Activated T-helper 17 cell treated with anti-CD3 and anti-CD28 coated beads, Interleukin-2, amount 50 U/mL, for 72 hours (primary cell): Measurements from ENCODE around the gene SSH3. TPM values are rescaled to one million over a fixed set of nuclear protein-coding genes. Genes with fewer than 3 reads are reported as not detected.

Source experiments
- ATAC-seq: fragments of 150-1000 bp; cut with Tn5 transposase; replicated peaks from 2 replicates; pipeline ENCODE4 v1.10.0; 2021; ENCODE audit warnings: mild to moderate bottlenecking, moderate library complexity
- H3K27ac Mint-ChIP-seq: one replicate; pipeline ENCODE4 v1.8.0; 2022; ENCODE audit warnings: mixed read lengths
- H3K27me3 Mint-ChIP-seq: one replicate; pipeline ENCODE4 v1.8.0; 2022; ENCODE audit warnings: mixed read lengths
- H3K36me3 Mint-ChIP-seq: one replicate; pipeline ENCODE4 v1.8.0; 2022; ENCODE audit warnings: low read depth, mild to moderate bottlenecking, mixed read lengths
- H3K4me1 Mint-ChIP-seq: one replicate; pipeline ENCODE4 v1.8.0; 2022; ENCODE audit warnings: mixed read lengths
- H3K4me3 Mint-ChIP-seq: one replicate; pipeline ENCODE4 v1.8.0; 2022; ENCODE audit warnings: mild to moderate bottlenecking, mixed read lengths
- H3K9me3 Mint-ChIP-seq: one replicate; pipeline ENCODE4 v1.8.0; 2022; ENCODE audit warnings: mixed read lengths
- total RNA-seq, 2 donors: library from RNA; stranded (reverse); gene quantifications; one replicate each; pipeline ENCODE4 v1.2.3, GENCODE V29; 2022

Gene SSH3
- total RNA-seq, 2 donors from 2014 or later, result 15.8 to 22.0 TPM

- H3K27ac Mint-ChIP-seq, result peak overlapping the region; percentile 93
- H3K9me3 Mint-ChIP-seq, result no peaks in the 10 kb centered on the region
- no peaks in the 10 kb centered on the region for H3K27me3 Mint-ChIP-seq
- H3K4me3 Mint-ChIP-seq, result peak overlapping the region; percentile 86
- peak; percentile 1 for ATAC-seq
- H3K36me3 Mint-ChIP-seq, result peaks cover 91% of the 10 kb centered on the region
- H3K4me1 Mint-ChIP-seq, result peaks cover 23% of the 10 kb centered on the region
Measured at GRCh38 chr11:67289651-67290479, 13.5 kb upstream of the SSH3 start.

- Mint-ChIP-seq H3K4me1 (peaks cover 23% of the 10 kb centered on the region), H3K27me3 (no peaks in the 10 kb centered on the region), H3K4me3 (peak overlapping the region; percentile 86), H3K9me3 (no peaks in the 10 kb centered on the region), H3K27ac (no peak overlapping the region), H3K36me3 (peaks cover 91% of the 10 kb centered on the region)
- no peak for ATAC-seq
Measured at GRCh38 chr11:67290801-67291200, 12.5 kb upstream of the SSH3 start.

- H3K27ac Mint-ChIP-seq, result peak overlapping the region; percentile 86
- no peaks in the 10 kb centered on the region for H3K27me3 Mint-ChIP-seq
- no peak for ATAC-seq
- H3K36me3 Mint-ChIP-seq, result peaks cover 92% of the 10 kb centered on the region
- H3K9me3 Mint-ChIP-seq, result no peaks in the 10 kb centered on the region
- H3K4me3 Mint-ChIP-seq, result peak overlapping the region; percentile 86
- peaks cover 25% of the 10 kb centered on the region for H3K4me1 Mint-ChIP-seq
Measured at GRCh38 chr11:67291481-67292381, 11.6 kb upstream of the SSH3 start.

DNA sequence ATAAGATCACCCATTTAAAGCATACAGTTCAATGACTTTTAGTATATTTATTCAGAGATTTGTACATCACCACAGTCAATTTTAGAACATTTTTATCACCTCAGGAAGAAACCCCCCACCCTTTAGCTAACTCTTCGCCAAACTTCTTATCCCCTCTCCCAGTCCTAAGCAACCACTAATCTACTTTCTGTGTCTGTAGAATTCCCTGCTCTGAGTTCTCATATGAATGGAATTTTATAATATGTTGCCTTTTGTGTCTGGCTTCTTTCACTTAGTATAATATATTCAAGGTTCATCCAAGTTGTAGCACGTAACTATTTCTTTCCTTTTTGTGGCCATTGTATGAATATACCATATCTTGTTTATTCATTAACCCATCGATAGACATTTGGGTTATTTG lies 10.7 kb upstream of the SSH3 start:
- peaks cover 92% of the 10 kb centered on the region for H3K36me3 Mint-ChIP-seq
- no peak for ATAC-seq
- H3K9me3 Mint-ChIP-seq, result peaks cover 4% of the 10 kb centered on the region
- peak overlapping the region; percentile 75 for H3K4me3 Mint-ChIP-seq
- peak overlapping the region; percentile 86 for H3K27ac Mint-ChIP-seq
- H3K4me1 Mint-ChIP-seq, result peaks cover 20% of the 10 kb centered on the region
- H3K27me3 Mint-ChIP-seq, result no peaks in the 10 kb centered on the region

DNA sequence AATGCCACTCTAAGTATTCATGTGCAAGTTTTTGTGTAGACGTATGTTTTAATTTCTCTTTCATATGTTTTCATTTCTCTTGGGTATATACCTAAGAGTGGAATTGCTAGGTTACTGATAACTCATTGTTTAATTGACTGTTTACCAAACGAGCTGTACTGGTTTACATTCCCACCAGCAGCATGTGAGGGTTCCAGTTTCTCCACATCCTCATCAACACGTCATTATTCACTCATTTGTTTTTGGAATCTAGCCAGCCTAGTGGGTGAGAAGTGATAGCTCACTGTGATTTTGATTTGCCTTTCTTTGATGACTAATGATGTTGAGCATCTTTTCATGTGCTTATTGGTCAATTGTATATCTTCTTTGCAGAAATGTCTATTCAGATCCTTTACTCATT lies 10.2 kb upstream of the SSH3 start:
- H3K4me3 Mint-ChIP-seq, result peak overlapping the region; percentile 75

GRCh38 chr11:67295846-67296245 lies 7.5 kb upstream of the SSH3 start:
- no peak for ATAC-seq
- no peak overlapping the region for H3K27ac Mint-ChIP-seq
- H3K9me3 Mint-ChIP-seq, result peaks cover 4% of the 10 kb centered on the region
- H3K4me1 Mint-ChIP-seq, result peaks cover 22% of the 10 kb centered on the region
- H3K4me3 Mint-ChIP-seq, result no peak overlapping the region
- H3K27me3 Mint-ChIP-seq, result no peaks in the 10 kb centered on the region
- H3K36me3 Mint-ChIP-seq, result peaks cover 93% of the 10 kb centered on the region

More for the DNA sequence above, 10.2 kb upstream of the SSH3 start:
- H3K36me3 Mint-ChIP-seq, result peaks cover 92% of the 10 kb centered on the region
- H3K27me3 Mint-ChIP-seq, result no peaks in the 10 kb centered on the region
- peak; percentile 23 for ATAC-seq
- H3K9me3 Mint-ChIP-seq, result peaks cover 4% of the 10 kb centered on the region
- peak overlapping the region; percentile 86 for H3K27ac Mint-ChIP-seq
- H3K4me1 Mint-ChIP-seq, result peaks cover 16% of the 10 kb centered on the region

DNA sequence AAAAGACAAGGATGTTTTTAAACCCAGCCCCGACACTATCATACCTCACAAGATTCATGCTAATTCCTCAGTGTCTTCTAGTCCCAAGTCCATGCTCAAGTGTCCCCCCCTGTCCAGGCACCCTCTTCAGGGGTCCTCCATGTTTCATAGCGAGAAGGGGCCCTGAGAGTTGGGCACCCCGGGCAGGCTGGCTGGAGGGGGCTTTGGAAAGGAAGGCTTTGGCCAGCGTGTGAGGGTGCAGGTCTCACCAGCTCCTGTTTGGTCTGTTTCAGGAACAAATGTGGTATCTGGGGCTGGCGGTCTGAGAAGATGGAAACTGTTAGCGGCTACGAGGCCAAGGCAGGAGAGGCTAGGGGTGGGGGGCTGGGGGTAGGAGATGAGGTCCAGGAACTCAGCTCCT lies 4.5 kb upstream of the SSH3 start:
- no peak overlapping the region for H3K4me3 Mint-ChIP-seq
- no peaks in the 10 kb centered on the region for H3K27me3 Mint-ChIP-seq
- peak overlapping the region; percentile 71 for H3K27ac Mint-ChIP-seq
- peaks cover 4% of the 10 kb centered on the region for H3K9me3 Mint-ChIP-seq
- no peak for ATAC-seq
- peaks cover 65% of the 10 kb centered on the region for H3K36me3 Mint-ChIP-seq
- H3K4me1 Mint-ChIP-seq, result peaks cover 11% of the 10 kb centered on the region

GRCh38 chr11:67299471-67300191 lies 3.7 kb upstream of the SSH3 start:
- no peak overlapping the region for H3K4me3 Mint-ChIP-seq
- H3K27ac Mint-ChIP-seq, result no peak overlapping the region
- peaks cover 4% of the 10 kb centered on the region for H3K9me3 Mint-ChIP-seq

DNA sequence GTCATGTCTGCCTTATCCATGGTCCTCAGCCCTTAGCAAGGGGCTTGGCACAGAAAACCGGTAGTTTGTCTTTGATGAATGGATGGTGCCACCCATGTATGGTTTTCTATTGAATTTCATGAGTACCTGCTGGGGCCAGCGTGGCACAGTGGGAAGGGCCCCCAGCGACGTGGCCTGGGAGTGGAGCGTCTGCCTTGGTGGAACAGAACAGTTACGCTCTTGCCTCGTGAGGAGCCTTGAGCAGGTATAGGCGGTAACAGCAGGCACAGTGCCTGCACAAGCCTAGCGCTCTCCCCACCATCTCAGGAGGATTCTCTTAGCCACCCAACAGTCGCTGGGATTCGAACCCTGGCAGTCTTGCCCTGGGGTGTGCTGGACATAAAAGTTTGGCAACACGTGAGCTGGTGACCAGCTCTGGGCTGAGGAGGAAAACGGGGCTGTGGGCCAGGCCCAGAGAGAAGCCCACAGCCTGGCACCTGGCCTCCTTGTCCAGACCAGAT lies 3.0 kb upstream of the SSH3 start:
- no peak overlapping the region for H3K4me3 Mint-ChIP-seq
- no peak overlapping the region for H3K27ac Mint-ChIP-seq
- peaks cover 50% of the 10 kb centered on the region for H3K36me3 Mint-ChIP-seq

More at GRCh38 chr11:67299471-67300191, 3.7 kb upstream of the SSH3 start:
- Mint-ChIP-seq H3K4me1 (peaks cover 11% of the 10 kb centered on the region), H3K27me3 (no peaks in the 10 kb centered on the region), H3K36me3 (peaks cover 57% of the 10 kb centered on the region)
- no peak for ATAC-seq

GRCh38 chr11:67300756-67301312 lies 2.5 kb upstream of the SSH3 start:
- Mint-ChIP-seq H3K27ac (no peak overlapping the region), H3K27me3 (no peaks in the 10 kb centered on the region), H3K4me3 (no peak overlapping the region), H3K36me3 (peaks cover 45% of the 10 kb centered on the region), H3K9me3 (peaks cover 4% of the 10 kb centered on the region), H3K4me1 (peaks cover 11% of the 10 kb centered on the region)
- no peak for ATAC-seq

More for the DNA sequence above, 3.0 kb upstream of the SSH3 start:
- Mint-ChIP-seq H3K27me3 (no peaks in the 10 kb centered on the region), H3K4me1 (peaks cover 11% of the 10 kb centered on the region), H3K9me3 (peaks cover 4% of the 10 kb centered on the region)
- no peak for ATAC-seq

DNA sequence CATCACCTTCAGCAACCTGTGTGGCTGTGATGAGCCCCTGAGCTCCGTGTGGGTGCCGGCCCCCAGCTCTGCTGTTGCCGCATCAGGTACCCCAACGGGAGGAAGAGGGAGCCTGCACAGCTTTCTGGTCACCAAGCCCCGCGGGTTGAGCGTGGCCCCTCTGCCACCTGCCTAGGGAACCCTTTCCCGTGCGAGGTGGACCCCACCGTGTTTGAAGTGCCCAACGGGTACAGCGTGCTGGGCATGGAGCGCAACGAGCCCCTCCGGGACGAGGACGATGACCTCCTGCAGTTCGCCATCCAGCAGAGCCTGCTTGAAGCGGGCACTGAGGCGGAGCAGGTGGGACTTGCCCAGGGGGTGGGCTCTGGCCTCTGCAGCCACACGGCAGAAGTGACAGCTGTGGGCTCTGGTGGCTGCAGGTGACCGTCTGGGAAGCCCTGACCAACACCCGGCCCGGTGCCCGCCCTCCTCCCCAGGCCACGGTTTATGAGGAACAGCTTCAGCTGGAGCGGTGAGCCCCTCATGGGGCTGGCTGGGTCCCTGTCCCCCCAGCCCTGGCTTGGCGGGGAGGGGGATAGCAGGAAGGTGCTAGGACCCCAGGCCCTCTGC lies 1.9 kb upstream of the SSH3 start:
- H3K4me1 Mint-ChIP-seq, result peaks cover 11% of the 10 kb centered on the region
- no peak for ATAC-seq
- peaks cover 39% of the 10 kb centered on the region for H3K36me3 Mint-ChIP-seq
- no peak overlapping the region for H3K27ac Mint-ChIP-seq
- H3K4me3 Mint-ChIP-seq, result no peak overlapping the region
- peaks cover 4% of the 10 kb centered on the region for H3K9me3 Mint-ChIP-seq
- no peaks in the 10 kb centered on the region for H3K27me3 Mint-ChIP-seq

GRCh38 chr11:67301951-67302516 lies 1.3 kb upstream of the SSH3 start:
- peaks cover under 1% of the 10 kb centered on the region for H3K9me3 Mint-ChIP-seq
- H3K27me3 Mint-ChIP-seq, result no peaks in the 10 kb centered on the region
- H3K4me1 Mint-ChIP-seq, result peaks cover 6% of the 10 kb centered on the region
- H3K4me3 Mint-ChIP-seq, result peak overlapping the region; percentile 53
- ATAC-seq, result no peak
- peaks cover 33% of the 10 kb centered on the region for H3K36me3 Mint-ChIP-seq
- H3K27ac Mint-ChIP-seq, result no peak overlapping the region

DNA sequence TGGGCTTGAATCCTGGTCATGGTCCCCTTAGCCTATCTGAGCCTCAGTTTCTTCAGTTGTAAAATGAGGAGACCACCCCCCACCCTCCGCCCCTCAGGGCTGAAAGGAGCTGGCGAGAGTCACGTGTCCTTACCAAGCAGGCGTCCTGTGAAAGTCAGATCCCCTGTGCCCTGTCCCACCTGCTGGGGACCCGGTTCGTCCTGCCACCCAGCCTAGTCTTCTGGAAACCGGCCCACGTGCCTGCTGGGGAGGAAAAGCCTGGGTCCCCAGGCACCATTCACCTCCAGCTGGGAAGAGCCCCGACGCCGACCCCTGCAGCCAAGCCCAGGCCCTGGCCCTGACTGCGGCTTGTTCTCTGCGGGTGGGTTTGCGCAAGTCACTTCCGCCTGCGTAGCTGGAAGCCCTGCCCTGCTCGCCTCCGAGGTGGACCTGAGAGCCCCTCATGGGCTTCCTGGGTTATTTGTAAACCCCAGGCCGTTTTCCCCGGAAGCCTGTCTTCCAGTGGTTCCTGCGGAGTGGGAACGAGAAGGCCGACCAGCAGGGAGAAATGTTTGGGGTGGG lies 679 bp upstream of the SSH3 start:
- H3K27me3 Mint-ChIP-seq, result no peaks in the 10 kb centered on the region
- no peak for ATAC-seq
- peaks cover 27% of the 10 kb centered on the region for H3K36me3 Mint-ChIP-seq
- H3K4me1 Mint-ChIP-seq, result peaks cover 6% of the 10 kb centered on the region
- no peak overlapping the region for H3K27ac Mint-ChIP-seq
- peak overlapping the region; percentile 53 for H3K4me3 Mint-ChIP-seq
- no peaks in the 10 kb centered on the region for H3K9me3 Mint-ChIP-seq
